Measurements from ENCODE around the gene SAMD4A.

SAMD4A gene

DNA sequence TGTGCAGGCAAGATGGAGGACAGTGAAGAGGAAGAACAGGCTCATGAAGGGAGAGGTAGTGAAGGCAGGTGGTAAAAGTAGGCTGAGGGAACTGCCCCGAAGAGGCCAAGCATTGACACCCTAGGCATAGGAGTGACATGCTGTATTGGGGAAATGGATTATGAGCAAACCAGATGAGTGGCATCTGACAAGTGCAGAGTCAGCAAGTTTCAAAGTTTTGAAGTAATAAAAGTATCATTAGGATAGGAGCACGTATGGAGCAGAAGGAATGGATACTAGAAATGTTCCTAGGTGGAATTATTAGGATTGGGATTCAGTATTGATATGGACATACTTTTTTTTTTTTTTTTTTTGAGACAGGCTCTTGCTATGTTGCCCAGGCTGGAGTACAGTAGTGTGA, 139.8 kb downstream of the SAMD4A start:
- DNase-seq (ENCODE audit: low spot score), result no peak

DNA sequence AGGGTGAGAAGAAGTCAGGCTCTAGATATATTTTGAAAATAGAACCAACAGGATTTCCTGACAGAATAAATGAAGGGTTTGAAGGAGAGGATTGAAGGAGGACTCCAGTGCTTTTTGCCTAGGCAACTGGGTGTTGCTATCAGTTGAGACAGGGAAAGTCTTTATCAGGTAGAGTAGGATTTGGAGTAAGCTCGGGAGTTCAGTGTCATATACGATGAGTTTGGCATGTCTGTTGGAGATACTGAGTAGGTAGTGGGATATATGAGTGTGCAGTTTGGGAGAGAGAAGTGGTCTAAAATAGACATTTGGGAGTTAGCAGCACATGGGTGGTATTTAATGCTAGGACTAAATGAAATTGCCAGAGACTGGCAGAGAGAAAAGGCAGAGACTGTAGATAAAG, 141.2 kb downstream of the SAMD4A start:
- no peak for DNase-seq (ENCODE audit: low spot score)

DNA sequence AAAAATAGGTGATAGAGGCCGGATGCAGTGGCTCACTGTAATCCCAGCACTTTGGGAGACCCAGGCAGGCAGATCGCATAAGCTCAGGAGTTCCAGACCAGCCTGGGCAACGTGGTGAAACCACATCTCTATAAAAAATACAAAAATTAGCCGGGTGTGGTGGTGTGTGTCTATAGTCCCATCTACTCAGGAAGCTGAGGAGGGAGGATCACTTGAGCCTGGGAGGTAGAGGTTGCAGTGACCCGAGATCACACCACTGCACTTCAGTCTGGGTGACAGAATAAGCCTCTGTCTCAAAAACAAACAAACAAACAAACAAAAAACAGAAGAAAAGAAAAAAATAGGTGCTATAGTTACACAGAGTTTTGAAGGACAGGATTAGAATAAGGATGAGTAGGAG, 142.1 kb downstream of the SAMD4A start:
- no peak for DNase-seq (ENCODE audit: low spot score)

DNA sequence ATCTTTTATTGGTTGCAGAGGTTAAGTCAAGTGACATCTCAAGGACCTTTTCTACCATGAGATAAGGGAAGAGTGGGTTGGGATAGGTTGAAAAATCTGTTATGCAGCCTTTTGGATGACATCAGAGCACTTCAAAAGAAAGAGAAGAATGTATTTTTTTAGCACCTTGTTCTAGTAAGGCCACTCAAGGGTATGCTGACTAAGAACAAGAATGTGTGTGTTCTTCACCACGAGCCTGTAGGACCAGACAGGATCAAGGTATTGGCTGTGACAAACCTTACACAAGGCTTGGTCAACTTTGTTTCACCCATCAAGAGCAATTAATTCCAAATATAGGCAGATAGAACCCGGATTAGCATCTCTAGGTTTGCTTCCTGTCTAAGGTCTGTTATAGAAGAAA, 142.5 kb downstream of the SAMD4A start:
- no peak for DNase-seq (ENCODE audit: low spot score)

DNA sequence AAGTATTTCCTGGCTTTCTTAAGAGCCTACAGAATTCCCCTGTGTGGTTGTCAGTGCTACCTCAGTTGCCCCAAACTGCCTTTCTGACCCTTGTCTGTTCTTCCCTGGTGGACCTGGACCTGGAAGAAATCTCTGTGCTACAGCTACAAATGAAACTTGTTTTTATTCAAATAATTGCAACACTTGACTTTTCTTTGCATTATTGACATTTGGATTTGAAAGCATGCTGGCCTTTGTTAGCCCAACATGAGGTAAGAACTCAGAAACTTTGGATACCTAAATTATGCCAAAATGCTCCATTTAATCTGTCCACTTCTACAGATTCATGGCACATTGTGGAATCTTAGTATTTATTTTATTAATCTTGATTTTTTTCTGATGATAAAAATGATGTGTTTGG, 142.9 kb downstream of the SAMD4A start:
- DNase-seq (ENCODE audit: low spot score), result no peak

DNA sequence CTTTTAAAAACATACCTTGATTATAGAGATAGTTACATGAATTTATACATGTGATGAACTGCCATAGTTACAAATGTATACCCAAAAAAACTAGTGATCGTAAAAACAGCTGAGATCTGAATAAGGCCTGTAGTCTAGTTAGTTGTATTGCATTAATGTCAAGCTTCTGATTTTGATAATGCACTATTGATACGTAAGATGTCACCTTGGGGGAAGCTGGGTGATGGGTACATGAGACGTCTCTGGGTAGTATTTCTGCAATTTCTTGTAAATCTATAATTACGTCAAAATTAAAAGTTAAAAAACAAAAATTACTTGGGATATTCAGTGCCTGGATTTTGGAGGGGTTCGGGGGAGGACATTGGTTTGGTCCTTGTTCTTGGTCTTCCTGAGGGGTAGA, 144.4 kb downstream of the SAMD4A start:
- no peak for DNase-seq (ENCODE audit: low spot score)

DNA sequence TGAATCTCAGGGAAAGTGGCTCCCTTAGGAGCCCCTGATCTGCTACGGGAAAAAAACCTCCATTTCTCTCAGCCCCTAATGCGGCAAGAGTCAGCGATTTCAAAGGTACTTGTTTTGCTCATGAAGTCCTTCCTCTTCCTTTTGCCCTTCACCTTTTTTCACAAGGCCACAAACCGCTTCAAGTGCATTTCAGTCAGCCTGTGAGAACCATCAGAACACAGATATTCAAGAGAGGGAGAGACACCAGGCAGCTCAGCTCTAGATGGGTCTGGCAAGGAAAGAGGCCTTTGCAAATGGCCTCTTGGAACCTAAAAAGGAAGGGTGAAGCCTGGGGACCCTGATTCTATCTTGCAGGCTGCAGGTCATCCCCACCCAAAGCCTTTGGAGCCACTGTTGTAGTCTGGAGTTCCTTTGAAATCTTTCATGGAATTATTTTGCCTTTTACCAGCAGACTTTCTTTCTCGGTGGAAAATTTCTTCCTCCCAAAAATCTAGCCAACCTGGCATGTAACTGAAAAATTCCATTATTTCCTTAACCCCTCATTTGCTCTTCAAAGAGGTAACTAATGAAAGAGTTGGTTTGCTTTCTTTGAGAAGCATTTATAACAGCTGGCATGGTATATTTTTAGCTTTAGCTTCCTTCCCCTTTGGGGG, 145.0 kb downstream of the SAMD4A start:
- no peak for DNase-seq (ENCODE audit: low spot score)

DNA sequence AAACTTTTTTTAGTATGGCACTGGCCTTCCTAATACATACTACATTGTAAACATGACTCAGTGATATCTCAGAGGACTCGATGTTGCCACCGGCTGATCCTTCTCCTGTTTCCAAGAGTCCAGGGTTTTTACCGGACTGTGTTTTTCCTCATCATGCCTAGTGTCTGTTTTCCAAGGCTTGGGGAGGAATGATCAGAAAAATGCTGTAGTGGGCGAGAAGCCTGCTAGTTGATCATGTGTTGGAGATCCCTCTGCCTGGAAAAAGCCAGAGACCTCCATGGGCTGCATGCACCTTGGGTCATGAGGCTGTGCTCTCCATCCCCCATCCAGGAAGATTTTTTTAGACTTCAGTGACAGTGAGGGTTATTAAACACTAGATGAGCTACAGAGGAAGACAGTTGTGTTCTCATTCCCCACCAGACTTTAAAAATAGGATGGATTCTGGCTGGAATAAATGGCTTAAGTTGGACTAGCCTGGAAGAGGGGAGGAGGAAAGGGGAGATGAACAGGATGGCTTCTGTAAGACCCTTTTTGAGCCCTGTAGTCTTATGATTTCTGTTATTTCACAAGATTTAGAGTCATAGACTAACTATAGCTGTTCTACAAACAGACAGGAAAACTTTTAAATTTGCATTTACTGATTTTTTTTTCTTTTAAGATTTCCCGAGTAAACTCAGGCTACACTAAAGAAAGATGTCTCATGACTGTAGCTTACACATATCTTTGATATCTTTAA, 145.7 kb downstream of the SAMD4A start:
- peak; percentile 43 for DNase-seq (ENCODE audit: low spot score)

DNA sequence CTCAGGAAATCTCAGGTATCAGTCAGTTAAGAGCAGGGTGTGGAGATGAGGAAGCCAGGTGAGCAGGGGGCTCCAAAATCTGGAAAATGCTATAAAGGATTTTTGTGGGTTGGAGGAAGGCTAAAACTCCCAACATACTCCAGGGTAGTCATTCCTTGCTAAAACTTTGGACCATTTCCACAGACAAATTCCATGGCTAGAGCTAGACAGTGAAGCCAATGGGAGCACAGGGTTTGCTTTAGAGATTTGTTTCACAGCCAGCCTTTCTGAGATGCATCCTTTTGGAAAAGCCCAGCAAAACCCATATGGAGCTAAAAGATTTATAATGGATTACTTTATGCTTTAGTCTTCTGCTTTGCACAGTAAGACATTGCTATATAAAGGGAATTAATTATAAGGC, 146.5 kb downstream of the SAMD4A start:
- DNase-seq (ENCODE audit: low spot score), result no peak

DNA sequence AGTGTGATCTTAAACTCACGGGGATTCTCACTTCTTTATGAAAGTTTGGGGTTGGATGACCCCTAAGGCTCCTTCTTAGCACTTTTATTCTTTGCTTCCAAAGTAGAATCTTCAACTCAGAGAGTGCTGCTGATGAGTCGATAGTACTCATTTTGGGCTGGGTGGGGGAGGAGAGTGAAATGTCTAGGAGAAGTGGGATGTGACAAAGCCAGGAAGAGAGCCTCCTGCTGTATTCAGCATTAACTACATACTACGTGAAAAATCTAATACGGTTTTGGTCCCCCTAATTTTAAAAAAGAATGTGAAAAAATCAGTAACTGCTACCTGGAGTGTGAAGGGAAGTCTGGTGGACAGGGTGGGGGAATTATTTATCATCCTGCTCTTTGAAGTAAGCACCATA, 148.3 kb downstream of the SAMD4A start:
- DNase-seq (ENCODE audit: low spot score), result no peak

DNA sequence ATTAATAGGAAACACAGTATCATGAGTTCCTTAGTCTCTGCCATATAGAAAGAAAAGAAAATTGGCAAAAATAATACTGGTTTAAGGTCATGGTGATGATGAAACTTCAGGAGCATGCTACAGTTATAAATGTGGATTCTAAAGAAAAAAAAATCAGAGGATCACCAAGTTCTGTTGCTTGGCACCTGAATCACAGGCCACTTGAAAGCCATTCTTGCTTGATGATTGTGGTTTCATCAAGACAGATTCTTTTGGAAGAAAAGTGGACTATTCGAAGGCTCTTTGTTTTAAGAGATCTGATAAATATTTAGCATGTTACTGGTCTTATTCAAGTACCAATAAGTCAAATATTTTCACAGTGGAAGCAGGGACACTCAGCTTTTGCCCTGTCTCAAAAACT, 148.9 kb downstream of the SAMD4A start:
- no peak for DNase-seq (ENCODE audit: low spot score)

DNA sequence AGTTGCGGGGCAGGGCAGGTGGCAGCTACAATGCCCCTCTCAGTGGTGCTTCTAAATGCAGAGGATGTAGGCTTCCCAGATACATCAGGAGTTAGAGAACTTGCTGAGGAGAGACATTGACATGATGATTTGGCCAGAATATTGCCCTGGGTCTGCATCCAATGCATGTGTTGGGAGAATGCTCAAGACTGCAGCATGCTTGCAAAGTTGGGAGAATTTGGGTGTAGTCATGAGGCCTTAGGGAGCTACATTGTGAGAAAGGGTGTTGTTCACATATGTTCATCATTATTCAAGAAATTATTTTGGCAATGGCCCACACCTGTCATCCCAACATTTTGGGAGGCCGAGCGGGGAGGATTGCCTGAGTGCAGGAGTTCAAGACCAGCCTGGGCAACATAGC, 149.9 kb downstream of the SAMD4A start:
- no peak for DNase-seq (ENCODE audit: low spot score)

DNA sequence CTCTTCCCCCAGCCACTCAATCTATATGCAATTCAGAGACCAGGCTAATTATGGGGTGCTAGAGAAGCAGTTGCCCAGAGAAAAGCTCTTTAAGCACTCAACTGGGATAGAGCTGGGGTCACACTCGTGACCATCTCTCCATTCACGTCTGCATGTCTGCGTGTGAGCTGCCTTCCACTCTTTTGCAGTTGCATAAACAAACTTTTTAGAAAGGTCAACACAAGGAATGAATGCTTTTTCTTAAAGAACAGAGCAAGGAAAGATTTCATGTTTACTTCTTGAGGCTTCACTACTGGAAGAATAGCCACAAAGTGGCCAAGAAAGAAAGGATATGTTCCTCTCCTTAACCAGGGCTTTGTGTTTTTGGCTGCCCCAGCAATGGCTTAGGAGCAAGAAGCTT, 151.1 kb downstream of the SAMD4A start:
- no peak for DNase-seq (ENCODE audit: low spot score)

DNA sequence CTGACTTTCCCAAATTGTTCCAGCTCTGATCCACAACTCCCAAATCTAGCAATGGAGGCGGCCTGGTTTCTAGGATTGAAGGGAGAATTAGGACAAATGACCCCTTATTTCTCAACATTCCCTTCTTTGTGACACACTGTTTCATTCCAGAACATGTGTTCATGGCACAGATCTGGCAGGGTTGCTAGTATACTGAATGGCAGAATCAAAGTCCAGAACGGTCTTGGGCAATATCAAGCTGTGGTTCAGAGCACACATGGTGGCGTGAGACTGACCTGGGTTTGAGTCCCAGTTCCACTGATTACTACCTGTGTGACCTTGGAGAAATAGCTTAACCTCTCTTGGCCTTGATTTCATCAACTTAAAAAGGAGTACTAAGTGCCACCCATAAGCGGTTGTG, 152.5 kb downstream of the SAMD4A start:
- no peak for DNase-seq (ENCODE audit: low spot score)

DNA sequence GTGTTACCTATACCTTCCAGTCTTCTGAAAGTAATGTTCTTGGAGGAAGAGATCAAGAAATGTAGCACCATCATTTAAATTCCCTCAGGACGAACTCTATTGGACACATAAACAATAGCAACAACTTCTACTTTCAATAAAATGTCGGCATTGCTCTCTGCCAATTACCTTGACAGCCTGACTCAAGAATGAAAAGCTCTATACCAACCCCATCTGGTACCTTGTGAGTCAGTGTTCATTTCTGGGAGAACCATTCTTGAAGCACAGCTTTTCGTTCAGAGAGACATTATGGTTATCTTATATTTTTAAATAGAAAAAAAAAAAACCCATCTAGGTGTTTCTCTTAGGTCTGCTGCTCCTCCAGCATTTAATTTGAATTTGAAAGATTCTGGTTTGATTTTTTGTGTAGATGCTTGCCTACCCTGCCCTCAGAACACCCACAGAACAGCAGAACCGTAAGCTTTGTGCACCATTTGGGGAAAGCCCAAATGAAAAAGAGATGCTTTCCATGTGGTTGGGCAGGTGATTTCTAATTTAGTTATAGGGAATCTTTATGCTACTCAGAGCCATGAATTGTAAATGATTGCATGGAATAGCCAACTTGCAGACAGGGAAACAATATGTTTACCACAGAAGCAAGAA, 156.0 kb downstream of the SAMD4A start:
- DNase-seq (ENCODE audit: low spot score), result peak; percentile 47

DNA sequence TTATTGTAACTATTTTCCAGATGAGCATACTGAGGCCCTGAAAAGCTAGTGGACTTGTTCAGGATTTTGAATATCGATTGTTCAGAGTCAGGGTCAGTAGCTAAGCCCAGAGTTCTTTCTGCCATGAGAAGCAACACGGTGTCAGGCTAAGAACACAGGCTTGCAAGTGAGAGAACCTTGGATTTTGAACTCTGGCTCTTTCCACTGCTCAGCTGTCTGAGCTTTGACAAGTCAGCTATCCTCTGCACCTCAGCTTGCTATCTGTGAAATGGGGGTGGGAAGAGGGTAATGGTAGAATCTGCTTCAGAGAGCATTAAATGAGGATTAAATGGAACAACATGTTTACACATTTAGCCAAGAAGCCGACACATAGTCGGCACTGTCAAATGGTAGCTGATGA, 157.2 kb downstream of the SAMD4A start:
- DNase-seq (ENCODE audit: low spot score), result no peak

DNA sequence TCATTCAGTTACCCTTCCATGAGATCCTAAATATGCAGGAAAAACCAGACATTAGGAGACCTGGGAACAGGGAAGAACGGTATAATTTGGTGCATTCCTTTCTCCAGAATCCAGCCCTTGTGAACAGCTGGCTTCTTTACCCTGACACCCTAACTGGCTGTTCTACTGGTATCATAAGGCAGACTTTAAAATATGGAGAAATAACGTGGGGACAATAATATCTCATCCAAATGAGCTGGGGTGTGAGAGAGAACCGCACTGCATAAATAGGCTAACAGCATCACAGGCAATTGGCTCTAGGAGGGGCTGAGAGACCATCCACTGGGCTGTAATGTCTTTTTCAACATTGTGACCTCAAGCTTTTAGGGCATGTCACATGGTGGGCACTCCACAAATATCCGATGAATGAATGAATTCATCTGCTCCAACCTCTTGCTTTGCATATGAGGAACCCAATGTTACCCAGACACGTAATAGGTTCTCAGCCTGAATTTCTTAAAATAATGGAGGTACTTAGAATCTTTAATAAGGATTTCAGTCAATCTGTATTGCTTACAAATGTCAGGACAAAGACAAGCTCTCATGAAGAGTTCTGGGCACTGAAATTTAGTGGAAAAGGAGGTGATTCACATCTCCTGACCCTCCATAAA, 157.9 kb downstream of the SAMD4A start:
- no peak for DNase-seq (ENCODE audit: low spot score)

DNA sequence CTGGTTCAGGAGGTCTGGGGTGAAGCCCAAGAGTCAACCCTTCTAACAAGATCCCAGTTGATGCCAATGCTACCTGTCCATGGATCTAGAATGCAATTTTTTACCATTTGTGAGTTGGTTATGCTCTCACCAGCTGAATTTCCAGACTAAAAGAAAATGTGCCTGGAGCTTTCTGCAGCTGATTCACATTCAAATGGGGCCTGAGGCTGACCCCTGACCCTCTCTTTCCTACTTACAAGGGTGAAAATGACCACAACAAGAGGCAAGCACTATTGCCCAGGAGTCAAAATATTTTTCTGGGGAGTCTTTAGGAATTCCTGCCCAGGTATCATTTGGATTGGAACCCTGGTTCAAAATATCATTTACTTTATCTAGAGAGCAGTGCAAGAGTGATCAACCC, 159.1 kb downstream of the SAMD4A start:
- no peak for DNase-seq (ENCODE audit: low spot score)

DNA sequence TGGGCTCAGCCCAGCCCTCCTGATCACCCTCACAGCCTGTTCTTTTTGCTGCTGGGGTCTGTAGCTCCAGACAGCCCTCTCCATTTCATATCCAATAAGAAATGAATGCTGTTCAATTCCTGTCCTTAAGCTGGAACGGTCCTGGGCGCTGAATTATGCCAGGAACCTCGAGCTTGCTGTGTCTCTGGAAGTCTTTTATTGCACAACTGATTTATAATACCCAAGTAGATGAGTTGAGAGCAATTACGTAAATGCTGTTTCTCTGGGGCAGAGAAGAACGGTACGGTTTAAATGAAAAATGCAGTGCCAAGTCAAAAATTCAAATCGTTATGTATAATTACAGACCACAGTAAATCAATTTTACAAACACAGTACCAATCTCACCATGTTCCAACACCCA, 161.0 kb downstream of the SAMD4A start:
- no peak for DNase-seq (ENCODE audit: low spot score)

DNA sequence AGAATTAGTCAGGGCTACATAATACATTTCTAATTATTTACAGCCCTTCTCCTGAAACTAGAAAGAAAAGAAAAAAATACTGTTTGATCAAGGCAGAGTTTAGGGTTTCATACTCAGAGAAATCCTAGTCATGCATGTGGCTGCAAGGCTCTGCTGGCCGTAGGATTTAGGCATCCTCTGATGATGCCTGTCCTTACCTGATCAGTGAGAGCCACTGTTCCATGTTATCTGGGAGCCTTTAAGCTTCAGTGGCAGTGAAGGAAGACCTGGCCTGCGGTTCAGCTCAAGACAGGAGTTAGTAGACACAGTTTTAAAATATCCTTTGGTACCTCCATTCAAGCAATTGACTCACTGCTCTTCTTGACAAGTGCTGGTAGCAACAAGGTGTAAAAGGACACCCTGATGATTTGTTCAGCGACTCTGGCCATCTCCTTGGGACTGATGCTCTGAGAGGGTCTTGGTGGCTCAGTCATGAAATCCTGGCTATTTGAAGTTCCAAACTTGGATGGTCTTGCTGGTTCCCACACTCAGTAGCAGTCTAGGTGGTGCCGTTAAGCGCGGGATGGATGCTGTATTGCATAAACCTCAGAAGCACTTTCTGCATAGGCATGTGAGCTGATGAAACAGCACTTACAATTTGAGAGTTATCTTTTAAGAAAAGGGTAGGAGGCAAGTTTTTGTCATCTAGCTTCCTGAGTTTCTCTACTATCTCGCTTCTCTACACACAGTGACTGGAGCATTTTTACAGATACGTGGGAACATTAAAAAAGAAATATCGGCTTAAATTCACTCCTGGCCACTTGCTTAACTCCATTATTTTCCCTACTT, 162.0 kb downstream of the SAMD4A start:
- no peak for DNase-seq (ENCODE audit: low spot score)

DNA sequence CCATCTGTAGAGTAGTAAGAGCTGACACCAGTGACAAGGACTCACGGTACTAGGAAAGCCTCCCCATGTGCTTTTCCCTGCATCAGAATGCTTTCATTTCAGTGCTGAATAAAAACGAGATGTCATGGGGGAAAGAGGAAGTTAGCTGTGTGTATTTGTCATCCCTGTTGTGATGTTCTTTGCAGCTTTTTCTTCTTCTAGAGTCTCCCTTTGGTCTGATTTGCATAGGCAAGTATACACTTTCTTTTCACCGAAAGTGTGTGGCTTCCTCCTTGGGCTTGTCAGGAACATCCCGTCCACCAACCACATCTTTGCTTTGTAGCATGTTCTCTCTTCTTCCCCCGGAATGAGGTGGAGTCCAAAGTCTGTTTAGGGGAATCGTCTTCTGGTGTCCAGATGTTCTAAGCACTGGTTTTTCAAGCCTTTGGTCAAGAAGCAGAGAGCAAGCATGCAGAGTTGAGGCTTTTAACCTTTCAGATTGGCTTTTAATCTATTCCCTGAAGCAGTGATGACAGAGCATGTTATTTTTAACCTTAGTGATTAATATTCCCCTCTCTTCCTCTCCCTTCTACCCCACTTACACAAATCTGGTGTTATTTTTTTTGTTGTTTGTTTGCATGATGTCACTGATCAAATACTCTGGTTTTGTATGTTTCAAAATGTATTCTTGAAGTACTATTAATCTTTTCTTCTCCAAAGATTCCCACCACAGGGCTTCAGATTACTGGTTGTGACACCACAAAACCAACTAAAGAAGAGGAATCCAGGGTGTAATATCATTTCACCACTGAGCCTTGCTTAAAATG, 163.4 kb downstream of the SAMD4A start:
- peak; percentile 29 for DNase-seq (ENCODE audit: low spot score)
